Skeletal muscle satellite cell (primary cell): ENCODE data around the gene KIRREL3.

Experiments
- H3K27me3 ChIP-seq: 2 replicates; pipeline ENCODE4 v1.7.0; 2013; ENCODE audit warnings: low read length; ENCODE audit not compliant: control insufficient read depth, insufficient read depth
- H3K36me3 ChIP-seq: 2 replicates; pipeline ENCODE4 v1.7.0; 2013; ENCODE audit warnings: mild to moderate bottlenecking, control low read depth, low read length; ENCODE audit not compliant: insufficient read depth
- H3K4me1 ChIP-seq: 2 replicates; pipeline ENCODE4 v1.7.0; 2013; ENCODE audit warnings: low read length; ENCODE audit not compliant: control insufficient read depth, insufficient read depth
- H3K4me2 ChIP-seq: 2 replicates; pipeline ENCODE4 v1.7.0; 2013; ENCODE audit warnings: mild to moderate bottlenecking, low read length
- H3K4me3 ChIP-seq: 2 replicates; pipeline ENCODE4 v1.7.0; 2013; ENCODE audit warnings: low read length
- H3K9ac ChIP-seq: 2 replicates; pipeline ENCODE4 v1.7.0; 2013; ENCODE audit warnings: mild to moderate bottlenecking, low read depth, low read length, moderate library complexity
- H3K9me3 ChIP-seq: replicated peaks from 2 replicates; pipeline ENCODE4 v1.7.0; 2013; ENCODE audit warnings: mild to moderate bottlenecking, control low read depth, low read length

The KIRREL3 gene

DNA sequence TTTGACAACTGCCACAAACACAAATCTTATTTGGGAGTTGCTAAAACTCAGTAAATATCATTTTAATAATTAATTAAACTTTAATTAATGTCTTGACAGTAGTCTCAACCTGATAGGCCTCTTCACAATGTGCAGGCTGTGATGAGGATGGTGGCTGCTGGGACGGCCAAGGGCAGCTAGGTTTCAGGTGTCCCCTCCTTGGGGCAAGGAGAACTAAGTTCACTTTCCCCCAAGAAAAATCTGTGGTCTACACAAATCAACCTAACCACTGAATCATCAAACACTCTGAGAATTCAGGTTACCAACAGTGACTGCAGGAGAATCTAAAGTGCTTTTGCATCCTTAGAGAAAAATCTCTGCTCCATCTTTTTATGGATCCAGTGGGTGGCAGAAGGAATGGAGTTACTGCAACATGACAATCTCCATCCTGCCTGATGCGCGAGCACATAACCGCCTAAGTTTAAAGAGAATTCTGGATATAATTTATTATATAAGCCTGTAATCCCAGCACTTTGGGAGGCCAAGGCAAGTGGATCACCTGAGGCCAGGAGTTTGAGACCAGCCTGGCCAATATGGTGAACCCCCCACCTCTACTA lies 289.7 kb downstream of the KIRREL3 start:
- no peak overlapping the region for H3K4me2 ChIP-seq
- no peak overlapping the region for H3K9ac ChIP-seq
- H3K9me3 ChIP-seq: no peaks in the 10 kb centered on the region
- no peaks in the 10 kb centered on the region for H3K36me3 ChIP-seq
- no peaks in the 10 kb centered on the region for H3K27me3 ChIP-seq
- no peak overlapping the region for H3K4me3 ChIP-seq
- H3K4me1 ChIP-seq: no peaks in the 10 kb centered on the region

DNA sequence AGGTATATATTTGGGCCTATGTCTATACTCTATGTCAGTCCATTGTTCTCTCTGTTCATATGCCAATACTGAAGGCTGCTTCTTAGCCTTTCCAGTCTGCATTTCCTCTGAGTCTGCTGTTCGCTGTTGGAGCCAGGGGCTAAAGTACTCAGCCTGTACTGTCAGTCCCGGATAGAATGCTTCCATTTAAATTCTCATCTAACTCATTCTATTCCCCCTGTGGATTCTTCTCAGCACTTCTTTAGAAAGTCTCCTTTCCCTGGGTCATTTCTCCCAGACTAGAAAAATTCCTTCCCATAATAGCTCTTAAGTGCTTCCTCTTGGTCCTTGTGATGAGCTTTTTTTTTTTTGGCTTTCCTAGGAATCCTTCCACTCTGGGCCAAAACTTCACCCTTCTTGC lies 293.1 kb downstream of the KIRREL3 start:
- H3K9ac ChIP-seq: no peak overlapping the region
- H3K4me3 ChIP-seq: no peak overlapping the region
- H3K4me2 ChIP-seq: no peak overlapping the region
- no peaks in the 10 kb centered on the region for H3K9me3 ChIP-seq
- H3K36me3 ChIP-seq: no peaks in the 10 kb centered on the region
- no peaks in the 10 kb centered on the region for H3K27me3 ChIP-seq
- H3K4me1 ChIP-seq: no peaks in the 10 kb centered on the region

DNA sequence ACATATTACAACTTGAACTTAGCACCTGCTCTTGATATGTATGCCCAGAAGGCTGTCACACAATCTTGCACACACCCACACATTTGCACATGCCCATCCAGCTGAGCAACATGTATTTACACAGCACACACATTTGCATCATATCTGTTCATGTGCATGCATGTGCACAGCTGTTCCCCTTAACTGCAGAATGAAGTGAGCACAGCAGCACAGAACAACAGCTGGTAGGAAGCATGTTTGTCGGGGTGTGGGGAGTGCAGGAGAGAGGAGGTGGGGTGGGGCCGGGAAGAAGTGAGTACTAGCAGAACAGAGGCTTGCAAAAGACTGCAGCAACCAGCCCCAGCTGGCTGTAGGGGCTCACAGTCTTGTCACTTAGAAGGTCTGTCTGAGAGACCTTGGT lies 296.5 kb downstream of the KIRREL3 start:
- no peaks in the 10 kb centered on the region for H3K36me3 ChIP-seq
- no peak overlapping the region for H3K4me2 ChIP-seq
- H3K4me3 ChIP-seq: no peak overlapping the region
- H3K9me3 ChIP-seq: no peaks in the 10 kb centered on the region
- H3K27me3 ChIP-seq: no peaks in the 10 kb centered on the region
- no peak overlapping the region for H3K9ac ChIP-seq
- H3K4me1 ChIP-seq: no peaks in the 10 kb centered on the region

DNA sequence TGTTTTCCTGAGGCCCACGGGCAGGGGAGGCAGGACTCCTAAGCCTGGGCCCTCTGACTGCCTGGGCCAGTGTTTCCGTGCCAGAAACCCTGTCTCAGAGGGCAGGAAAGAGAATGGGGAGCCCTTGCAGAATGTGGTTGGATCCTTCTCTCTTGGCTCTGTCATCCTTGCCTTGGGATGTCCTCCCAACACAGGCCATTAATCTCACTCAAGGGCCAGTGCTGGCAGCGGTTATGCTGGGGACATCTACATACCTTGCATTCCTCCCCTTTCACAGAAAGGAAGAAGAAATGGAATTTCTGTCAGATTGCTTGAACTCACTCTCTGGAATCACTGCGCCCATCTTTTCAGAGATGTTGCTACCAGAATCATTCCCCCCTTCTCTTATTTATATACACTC lies 296.9 kb downstream of the KIRREL3 start:
- H3K27me3 ChIP-seq: no peaks in the 10 kb centered on the region
- H3K4me3 ChIP-seq: no peak overlapping the region
- no peak overlapping the region for H3K9ac ChIP-seq
- H3K4me1 ChIP-seq: no peaks in the 10 kb centered on the region
- H3K36me3 ChIP-seq: no peaks in the 10 kb centered on the region
- no peaks in the 10 kb centered on the region for H3K9me3 ChIP-seq
- H3K4me2 ChIP-seq: no peak overlapping the region

DNA sequence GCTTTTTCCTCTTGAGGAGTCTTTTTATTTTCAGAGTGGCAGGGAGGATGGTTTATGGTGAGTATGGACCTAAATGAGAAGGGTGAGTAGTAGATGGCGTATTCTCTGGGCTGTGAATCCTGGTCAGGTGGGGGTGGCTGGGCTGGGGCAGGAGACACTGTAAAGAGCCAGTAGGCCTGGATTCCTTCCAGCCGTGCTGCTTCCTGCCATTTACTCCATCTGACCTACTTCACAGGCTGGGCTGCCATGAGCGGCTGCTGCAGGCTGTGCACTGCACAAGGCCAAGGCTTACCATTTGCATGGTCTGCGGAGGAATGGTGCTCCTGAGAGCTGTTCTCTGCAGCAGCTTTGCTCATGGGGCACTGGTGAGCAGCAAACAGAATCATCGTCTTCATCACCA lies 297.6 kb downstream of the KIRREL3 start:
- no peak overlapping the region for H3K9ac ChIP-seq
- no peaks in the 10 kb centered on the region for H3K9me3 ChIP-seq
- H3K4me2 ChIP-seq: no peak overlapping the region
- no peaks in the 10 kb centered on the region for H3K4me1 ChIP-seq
- no peak overlapping the region for H3K4me3 ChIP-seq
- no peaks in the 10 kb centered on the region for H3K36me3 ChIP-seq
- H3K27me3 ChIP-seq: no peaks in the 10 kb centered on the region

DNA sequence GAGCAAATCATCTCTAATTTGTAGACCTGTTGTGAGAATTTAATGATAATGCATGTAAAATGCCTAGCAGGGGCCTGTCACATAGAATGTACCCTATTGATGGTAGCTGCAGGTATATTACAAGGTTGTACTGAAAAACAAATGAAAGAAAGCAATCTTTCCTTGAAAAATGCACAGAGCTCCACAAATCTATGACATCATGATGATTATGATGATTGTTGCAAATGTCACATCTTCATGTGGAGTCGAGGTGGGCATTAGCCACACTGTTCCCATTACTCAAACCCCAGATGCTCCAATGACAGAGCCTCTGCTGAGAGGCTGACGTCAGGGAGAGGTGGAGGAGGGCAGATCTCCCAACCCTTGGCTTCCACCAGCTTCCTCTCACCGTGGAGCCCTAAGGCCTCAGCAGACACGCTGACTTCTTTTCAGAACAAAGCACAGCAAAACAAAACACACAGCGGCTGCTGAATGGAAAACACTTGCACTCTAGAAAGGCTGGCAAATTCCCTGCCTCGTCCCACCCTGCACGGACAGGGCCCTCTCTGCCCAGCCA lies 298.3 kb downstream of the KIRREL3 start:
- Histone ChIP-seq H3K9me3 (no peaks in the 10 kb centered on the region), H3K9ac (no peak overlapping the region), H3K4me3 (no peak overlapping the region), H3K27me3 (no peaks in the 10 kb centered on the region), H3K4me2 (no peak overlapping the region), H3K36me3 (no peaks in the 10 kb centered on the region), H3K4me1 (no peaks in the 10 kb centered on the region)

DNA sequence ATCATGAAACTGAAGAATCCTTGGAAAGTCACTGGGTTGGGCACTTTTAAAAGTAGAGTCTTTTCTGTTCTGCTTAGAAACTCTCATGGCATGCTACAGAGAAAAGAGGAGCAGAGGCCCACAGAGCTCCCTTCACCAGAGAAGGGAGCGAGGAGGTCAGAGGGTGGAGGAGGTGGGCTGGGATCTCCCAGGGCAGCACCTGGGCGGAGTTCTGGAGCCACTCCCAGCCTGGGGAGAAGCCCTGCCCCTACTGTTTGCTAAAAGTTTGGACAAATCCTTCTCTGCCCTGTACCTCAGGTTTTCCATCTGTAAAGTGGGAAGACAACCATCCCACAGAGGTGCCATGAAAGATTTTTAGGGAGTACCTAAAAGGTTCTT lies 299.1 kb downstream of the KIRREL3 start:
- Histone ChIP-seq H3K4me3 (no peak overlapping the region), H3K9ac (no peak overlapping the region), H3K36me3 (no peaks in the 10 kb centered on the region), H3K27me3 (no peaks in the 10 kb centered on the region), H3K9me3 (no peaks in the 10 kb centered on the region), H3K4me1 (no peaks in the 10 kb centered on the region), H3K4me2 (no peak overlapping the region)

DNA sequence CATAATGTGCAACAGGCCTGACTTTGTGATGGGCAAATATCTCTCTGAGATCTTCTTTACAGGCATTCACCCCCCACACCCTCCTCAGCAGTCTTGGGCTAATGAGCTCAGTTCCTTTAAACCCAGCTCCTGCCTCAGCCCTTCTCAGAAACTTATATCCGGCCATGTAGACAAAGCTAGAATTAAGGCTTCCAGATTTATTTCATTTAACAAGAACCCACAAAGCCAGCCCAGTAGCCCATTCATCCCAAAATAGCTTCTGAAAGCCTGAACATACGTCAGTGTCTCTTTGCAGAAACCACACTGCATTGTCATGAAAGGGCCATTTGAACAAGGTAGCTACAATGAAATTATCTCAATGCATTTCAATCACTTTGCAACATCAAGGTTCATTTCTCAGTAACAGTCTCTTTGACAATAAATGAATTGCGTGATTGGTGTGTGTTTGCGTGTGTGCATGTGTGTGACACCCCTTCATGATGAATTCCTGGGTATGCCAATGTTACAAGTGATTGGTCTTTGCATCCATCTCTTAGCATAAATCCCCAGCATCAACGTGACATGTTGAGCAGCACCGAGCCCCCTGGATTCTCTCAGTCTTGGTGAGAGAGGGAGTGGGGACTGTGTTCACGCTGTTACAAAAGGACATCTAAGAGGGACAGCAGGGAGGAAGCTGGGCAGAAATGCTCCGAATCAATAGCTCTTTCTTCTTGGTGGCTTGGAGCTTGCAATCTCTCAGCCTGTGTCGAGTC lies 299.6 kb downstream of the KIRREL3 start:
- Histone ChIP-seq H3K36me3 (no peaks in the 10 kb centered on the region), H3K4me2 (no peak overlapping the region), H3K9me3 (no peaks in the 10 kb centered on the region), H3K9ac (no peak overlapping the region), H3K4me1 (no peaks in the 10 kb centered on the region), H3K27me3 (no peaks in the 10 kb centered on the region), H3K4me3 (no peak overlapping the region)

DNA sequence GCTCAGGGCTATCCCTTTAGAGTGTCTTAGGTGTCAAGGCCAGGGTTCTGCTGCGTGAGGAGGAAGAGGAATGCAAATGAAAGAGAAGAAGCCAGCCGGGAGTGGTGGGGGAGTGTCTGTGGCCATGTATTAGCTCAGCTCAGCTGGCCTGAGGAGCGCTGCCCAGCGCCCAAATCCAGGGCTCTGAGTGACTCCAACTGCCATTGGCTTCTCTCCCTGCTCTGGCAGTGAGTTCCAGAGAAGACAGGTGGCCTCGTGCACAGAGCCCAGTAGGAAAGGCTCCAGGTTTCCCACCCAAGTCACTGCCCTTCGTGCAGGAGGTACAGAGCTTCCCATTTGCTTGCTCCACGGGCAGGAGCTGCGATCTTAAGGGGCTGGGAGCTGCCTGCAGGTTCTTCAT lies 302.0 kb downstream of the KIRREL3 start:
- Histone ChIP-seq H3K27me3 (no peaks in the 10 kb centered on the region), H3K4me2 (no peak overlapping the region), H3K4me1 (no peaks in the 10 kb centered on the region), H3K36me3 (no peaks in the 10 kb centered on the region), H3K4me3 (no peak overlapping the region), H3K9me3 (no peaks in the 10 kb centered on the region), H3K9ac (no peak overlapping the region)

DNA sequence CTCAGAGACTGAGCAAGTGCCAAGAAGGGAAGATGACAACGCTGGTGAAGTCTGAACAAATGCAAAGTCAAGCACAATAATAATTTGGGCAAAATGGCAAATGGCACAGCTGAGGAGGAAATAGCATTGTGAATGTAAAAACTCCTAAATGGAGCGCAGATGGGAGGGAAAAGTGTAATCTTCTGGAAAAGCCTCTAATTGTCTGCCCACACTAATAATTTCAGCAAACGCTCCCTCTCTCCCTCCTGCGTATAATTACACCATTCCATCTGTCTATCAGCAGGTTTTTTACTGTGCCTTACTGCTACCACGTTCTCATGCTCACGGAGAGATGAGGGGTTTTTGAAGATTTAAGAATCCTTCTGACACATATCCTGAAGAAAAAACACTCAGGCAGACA lies 302.6 kb downstream of the KIRREL3 start:
- Histone ChIP-seq H3K9me3 (no peaks in the 10 kb centered on the region), H3K27me3 (no peaks in the 10 kb centered on the region), H3K4me3 (no peak overlapping the region), H3K9ac (no peak overlapping the region), H3K4me1 (no peaks in the 10 kb centered on the region), H3K36me3 (no peaks in the 10 kb centered on the region), H3K4me2 (no peak overlapping the region)

DNA sequence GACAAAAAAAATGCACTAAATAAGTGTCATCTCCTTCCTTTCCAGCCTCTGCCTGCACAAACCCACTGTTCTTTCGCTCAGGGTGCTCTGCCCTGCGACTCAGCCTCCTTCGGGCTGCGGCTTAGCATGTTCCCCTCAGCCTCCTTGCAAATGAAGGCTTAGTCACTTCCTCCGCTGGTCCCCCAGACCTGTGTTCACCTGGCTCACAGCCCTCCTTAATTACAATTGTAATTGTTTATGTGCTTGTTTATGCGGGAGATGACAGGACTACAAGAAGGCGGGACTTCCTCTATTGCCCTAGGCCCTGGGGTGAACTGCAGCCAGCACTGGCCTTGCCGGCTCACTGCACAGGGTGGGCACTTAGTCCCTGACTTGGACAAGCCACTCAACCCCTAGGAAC lies 303.6 kb downstream of the KIRREL3 start:
- Histone ChIP-seq H3K9me3 (no peaks in the 10 kb centered on the region), H3K4me2 (no peak overlapping the region), H3K4me3 (no peak overlapping the region), H3K4me1 (no peaks in the 10 kb centered on the region), H3K27me3 (no peaks in the 10 kb centered on the region), H3K9ac (no peak overlapping the region), H3K36me3 (no peaks in the 10 kb centered on the region)

DNA sequence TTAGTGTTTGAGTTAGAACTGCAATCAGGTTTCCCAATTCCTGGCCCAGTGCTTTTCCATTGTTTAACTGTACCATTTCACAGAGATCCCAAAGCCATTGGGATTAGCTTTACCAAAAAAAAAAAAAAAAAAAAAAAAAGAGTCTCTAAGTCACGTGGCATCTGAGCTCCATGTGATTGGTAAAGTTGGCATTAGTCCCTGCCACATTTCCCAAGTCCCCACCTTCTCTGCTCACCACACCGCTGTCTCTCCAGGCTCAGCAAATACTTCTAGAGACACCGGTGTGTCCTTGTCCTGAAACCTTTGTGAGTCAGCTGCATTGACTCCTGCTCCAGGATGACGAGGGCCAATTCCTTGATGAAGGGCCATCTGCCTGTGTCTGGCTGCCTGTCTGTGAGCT lies 305.3 kb downstream of the KIRREL3 start:
- Histone ChIP-seq H3K36me3 (no peaks in the 10 kb centered on the region), H3K9me3 (no peaks in the 10 kb centered on the region), H3K4me1 (no peaks in the 10 kb centered on the region), H3K4me2 (no peak overlapping the region), H3K9ac (no peak overlapping the region), H3K4me3 (no peak overlapping the region), H3K27me3 (no peaks in the 10 kb centered on the region)
